Uterus (tissue), 4 donors: Measurements from ENCODE around the gene NSD2. TPM values are rescaled to one million over a fixed set of nuclear protein-coding genes. Genes with fewer than 3 reads are reported as not detected.

Experiments used
- DNase-seq, 2 donors: peaks; one replicate each; pipeline ENCODE4 v3.0.0-alpha.2; 2019 to 2020
- H3K27ac ChIP-seq, 2 donors: fragments of 200-600 bp; sonication (generic); 1 replicate in 1 of 2; 2 replicates in 1 of 2; pipeline ENCODE4 v1.5.1; 2016 to 2018
- H3K27me3 ChIP-seq, 2 donors: fragments of 200-600 bp; sonication (generic); one replicate each; pipeline ENCODE4 v1.5.1; 2018 to 2019; ENCODE audit warnings: control low read depth in 1 of 2
- H3K36me3 ChIP-seq, 2 donors: fragments of 200-600 bp; sonication (generic); one replicate each; pipeline ENCODE4 v1.5.1; 2019; ENCODE audit warnings: control low read depth in 1 of 2
- H3K4me1 ChIP-seq, 2 donors: fragments of 200-600 bp; sonication (generic); one replicate each; pipeline ENCODE4 v1.5.1; 2018 to 2019; ENCODE audit warnings: control low read depth in 1 of 2
- H3K4me3 ChIP-seq, 2 donors: fragments of 200-600 bp; sonication (generic); 1 replicate in 1 of 2; 2 replicates in 1 of 2; pipeline ENCODE4 v1.5.1; 2018 to 2019; ENCODE audit warnings: mild to moderate bottlenecking in 1 of 2
- H3K9me3 ChIP-seq, 2 donors: fragments of 200-600 bp; sonication (generic); one replicate each; pipeline ENCODE4 v1.5.1; 2019; ENCODE audit warnings: control low read depth in 1 of 2
- CTCF ChIP-seq, 4 experiments: fragments of 200-600 bp in 2 of 4; fragments of 450-650 bp in 2 of 4; sonication (generic) in 2 of 4; IDR thresholded peaks; one replicate each; pipeline ENCODE4 v1.5.1; 2016 to 2019; ENCODE audit warnings: antibody characterized with exemption in 4 of 4, mild to moderate bottlenecking in 2 of 4, moderate library complexity in 1 of 4
- POLR2A ChIP-seq, 2 donors: fragments of 450-650 bp; IDR thresholded peaks; one replicate each; pipeline ENCODE4 v1.6.1; 2016; ENCODE audit warnings: antibody characterized with exemption in 2 of 2, mild to moderate bottlenecking in 1 of 2, moderate library complexity in 1 of 2
- intact Hi-C: fragments of 100-400 bp; cut with DNase I; formaldehyde crosslinking; loops from one replicate; pipeline ENCODE4 v1.15.1; 2023; ENCODE audit warnings: low total_unique reads
- total RNA-seq, 4 donors: library from RNA; depleted of rRNA in 3 of 4; stranded (reverse); fragments of >200 nt in 3 of 4; gene quantifications; one replicate each; pipeline versions ENCODE4 v1.1.0 to v1.2.4, GENCODE V29; 2014 to 2023
- donor health status: DM: yes; HTN: yes; CAD: no.

Gene NSD2
- total RNA-seq, 4 donors from 2014 or later: 10.3 to 75.3 (median 49.0) TPM

- no peaks in the 10 kb centered on the region for H3K9me3 ChIP-seq
- H3K36me3 ChIP-seq: no peaks in the 10 kb centered on the region
- no peaks in the 10 kb centered on the region for H3K27me3 ChIP-seq
- no peak for TF ChIP-seq CTCF (IDR thresholded peaks at IDR 0.05)
- no peak for TF ChIP-seq POLR2A (IDR thresholded peaks at IDR 0.05)
- no peaks in the 10 kb centered on the region for H3K4me1 ChIP-seq
- intact Hi-C loops: no loop called here
- H3K27ac ChIP-seq: no peak overlapping the region
- H3K4me3 ChIP-seq: no peak overlapping the region
- no peak for DNase-seq
These were observed 51.6 kb downstream of the NSD2 start for GRCh38 chr4:1922821-1923220.

GRCh38 chr4:1927675-1928074, 56.5 kb downstream of the NSD2 start:
- H3K36me3 ChIP-seq: no peaks in the 10 kb centered on the region
- intact Hi-C loops: no loop called here
- TF ChIP-seq CTCF (IDR thresholded peaks at IDR 0.05) (no peak), POLR2A (IDR thresholded peaks at IDR 0.05) (no peak)

DNA sequence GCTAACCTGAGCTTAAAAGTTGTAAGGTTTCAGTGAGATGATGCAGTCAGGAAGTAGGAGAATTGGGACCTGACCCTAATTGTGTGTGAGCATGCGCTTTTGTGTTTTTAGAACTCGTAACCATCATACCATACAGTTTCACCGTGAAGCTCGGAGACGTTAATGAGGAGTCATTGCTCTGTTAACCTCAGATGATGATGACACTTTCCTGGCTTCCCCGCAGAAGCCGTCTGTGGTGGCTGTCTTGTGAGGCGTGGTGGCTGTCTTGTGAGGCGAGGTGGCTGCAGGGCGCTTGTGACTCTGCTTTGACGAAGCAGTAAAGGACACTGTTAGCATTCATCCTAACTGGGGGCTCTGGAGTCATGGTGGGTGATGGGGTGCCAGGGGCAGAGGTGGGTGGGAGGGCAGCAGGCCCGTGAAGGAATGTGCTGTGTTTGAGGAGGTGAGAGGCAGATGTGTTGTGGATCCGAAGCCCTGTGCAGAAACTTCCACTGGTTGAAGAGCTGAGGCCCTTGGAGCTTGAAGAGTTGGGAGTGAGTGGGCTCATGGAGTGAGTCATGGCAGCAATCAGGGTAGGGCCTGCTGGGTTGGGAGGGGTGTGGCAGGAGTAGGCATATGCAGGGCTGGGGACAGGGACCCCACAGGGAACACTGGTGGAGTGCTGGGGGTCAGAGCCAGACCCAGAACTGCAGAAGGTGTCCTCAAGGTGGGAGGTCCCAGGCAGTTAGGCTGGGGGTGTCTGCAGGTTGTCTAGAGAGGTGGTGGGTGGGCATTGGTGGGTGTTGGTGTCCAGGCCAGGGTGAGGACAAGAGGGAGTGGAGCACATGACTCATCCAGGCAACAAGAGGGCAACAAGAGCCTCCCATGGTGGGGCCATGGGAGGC, 57.4 kb downstream of the NSD2 start:
- no peaks in the 10 kb centered on the region for H3K9me3 ChIP-seq
- intact Hi-C loops: no loop called here
- H3K27me3 ChIP-seq: no peaks in the 10 kb centered on the region
- no peak for TF ChIP-seq CTCF (IDR thresholded peaks at IDR 0.05)
- TF ChIP-seq POLR2A (IDR thresholded peaks at IDR 0.05): no peak
- H3K4me1 ChIP-seq: no peaks in the 10 kb centered on the region
- H3K27ac ChIP-seq: no peak overlapping the region
- no peak overlapping the region for H3K4me3 ChIP-seq
- DNase-seq: no peak
- no peaks in the 10 kb centered on the region for H3K36me3 ChIP-seq

More at GRCh38 chr4:1927675-1928074, 56.5 kb downstream of the NSD2 start:
- Histone ChIP-seq H3K4me3 (no peak overlapping the region), H3K27ac (no peak overlapping the region), H3K4me1 (no peaks in the 10 kb centered on the region), H3K27me3 (no peaks in the 10 kb centered on the region), H3K9me3 (no peaks in the 10 kb centered on the region)
- no peak for DNase-seq

- Histone ChIP-seq H3K27ac (no peak overlapping the region), H3K36me3 (no peaks in the 10 kb centered on the region), H3K4me1 (no peaks in the 10 kb centered on the region), H3K4me3 (no peak overlapping the region), H3K9me3 (no peaks in the 10 kb centered on the region), H3K27me3 (no peaks in the 10 kb centered on the region)
- DNase-seq: no peak
- intact Hi-C loops: no loop called here
- TF ChIP-seq POLR2A (IDR thresholded peaks at IDR 0.05): no peak
- TF ChIP-seq CTCF (IDR thresholded peaks at IDR 0.05): no peak
These were observed 61.5 kb downstream of the NSD2 start for GRCh38 chr4:1932736-1933135.

DNA sequence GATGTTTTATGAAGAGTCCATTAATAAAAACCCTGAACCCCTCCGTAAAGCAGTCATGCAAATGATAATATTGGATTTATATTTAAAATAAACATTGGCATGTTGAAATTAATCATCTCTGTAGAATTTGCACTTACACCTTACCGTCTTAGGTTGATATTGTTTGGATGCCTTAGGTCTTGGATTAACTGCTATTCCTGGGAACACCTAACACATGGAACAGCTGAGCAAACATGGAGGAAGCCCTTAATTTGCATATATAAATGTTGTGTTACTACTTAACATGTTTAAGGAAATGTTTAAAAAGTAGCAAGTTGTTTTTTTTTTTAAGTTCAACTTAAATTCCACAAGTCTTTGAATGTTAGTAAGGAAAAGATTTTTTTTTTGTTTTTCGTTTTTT, 62.5 kb downstream of the NSD2 start:
- no peaks in the 10 kb centered on the region for H3K9me3 ChIP-seq
- H3K4me3 ChIP-seq: no peak overlapping the region
- H3K36me3 ChIP-seq: no peaks in the 10 kb centered on the region
- no peaks in the 10 kb centered on the region for H3K27me3 ChIP-seq
- TF ChIP-seq POLR2A (IDR thresholded peaks at IDR 0.05) (no peak), CTCF (IDR thresholded peaks at IDR 0.05) (no peak)
- no peak for DNase-seq
- intact Hi-C loops: no loop called here
- no peak overlapping the region for H3K27ac ChIP-seq
- no peaks in the 10 kb centered on the region for H3K4me1 ChIP-seq
